H1 (cell line): ENCODE measurements around the gene KIAA0319L. TPM values are rescaled to one million over a fixed set of nuclear protein-coding genes. Genes with fewer than 3 reads are reported as not detected.

Experiments
- CTCF ChIA-PET: fragments of 300-600 bp; sonication (Branson Sonifier 250); formaldehyde crosslinking; loops from one replicate; lab custom pipeline; 2021; ENCODE audit not compliant: partially characterized antibody; lab: Charles Lee
- POLR2A ChIA-PET: fragments of 300-600 bp; sonication (Branson Sonifier 250); formaldehyde crosslinking; loops from one replicate; lab custom pipeline; 2021; ENCODE audit warnings: inconsistent platforms; ENCODE audit not compliant: partially characterized antibody; lab: Charles Lee
- DNase-seq, 2 experiments: peaks; one replicate each; pipeline versions ENCODE4 v3.0.0 to v3.0.0-alpha.2; 2010 to 2022; ENCODE audit warnings: low spot score in 2 of 2, low read depth in 1 of 2, mixed read lengths in 1 of 2
- FAIRE-seq: peaks from 2 replicates; lab custom pipeline; 2011; peaks lifted over from hg19 to GRCh38; lab: Jason Lieb, UNC
- H2AFZ ChIP-seq: 2 replicates; pipeline ENCODE4 v1.8.1; 2012; ENCODE audit warnings: low read length, inconsistent platforms
- H2AK5ac ChIP-seq: 2 replicates; pipeline ENCODE4 v1.6.1; 2013; ENCODE audit warnings: low read depth, low read length
- H2BK120ac ChIP-seq: replicated peaks from 2 replicates; pipeline ENCODE3; 2013; ENCODE audit warnings: low read depth, low read length, inconsistent platforms
- H2BK12ac ChIP-seq: 2 replicates; pipeline ENCODE4 v1.6.1; 2013; ENCODE audit warnings: low read depth, low read length
- H2BK15ac ChIP-seq: 2 replicates; pipeline ENCODE4 v1.6.1; 2013; ENCODE audit warnings: low read length
- H2BK20ac ChIP-seq: 2 replicates; pipeline ENCODE4 v1.6.1; 2013; ENCODE audit warnings: low read length
- H2BK5ac ChIP-seq: 2 replicates; pipeline ENCODE4 v1.6.1; 2013; ENCODE audit warnings: low read depth, low read length
- H3K14ac ChIP-seq: 2 replicates; pipeline ENCODE4 v1.6.1; 2013; ENCODE audit warnings: inconsistent platforms; ENCODE audit not compliant: insufficient read length
- H3K18ac ChIP-seq: 2 replicates; pipeline ENCODE4 v1.6.1; 2013; ENCODE audit warnings: low read length; ENCODE audit errors: extremely low read depth
- H3K23ac ChIP-seq: 2 replicates; pipeline ENCODE4 v1.6.1; 2013; ENCODE audit warnings: inconsistent platforms; ENCODE audit not compliant: insufficient read length
- H3K23me2 ChIP-seq: 2 replicates; pipeline ENCODE4 v1.6.1; 2013; ENCODE audit warnings: low read depth, low read length
- H3K27ac ChIP-seq: 2 replicates; pipeline ENCODE4 v1.6.1; 2011; ENCODE audit warnings: low read depth, low read length, inconsistent platforms
- H3K27me3 ChIP-seq, 4 experiments: replicated peaks in 1 of 4; 1 replicate in 1 of 4; 2 replicates in 3 of 4; pipeline versions ENCODE4 v1.6.1 to v1.8.1; 2011 to 2013; ENCODE audit warnings: low read length in 3 of 4, mild to moderate bottlenecking in 3 of 4, inconsistent platforms in 2 of 4, mixed read lengths in 2 of 4, moderate library complexity in 1 of 4; ENCODE audit not compliant: control insufficient read depth in 3 of 4, insufficient read depth in 3 of 4; ENCODE audit errors: extremely low read depth in 1 of 4
- H3K36me3 ChIP-seq, 4 experiments: 2 replicates each; pipeline versions ENCODE4 v1.6.1 to v1.8.1; 2011 to 2013; ENCODE audit warnings: mild to moderate bottlenecking in 4 of 4, low read length in 3 of 4, moderate library complexity in 2 of 4, control low read depth in 1 of 4, inconsistent platforms in 1 of 4; ENCODE audit not compliant: insufficient read depth in 4 of 4, control insufficient read depth in 2 of 4
- H3K4ac ChIP-seq: replicated peaks from 2 replicates; pipeline ENCODE3; 2013; ENCODE audit warnings: low read length, low read depth, mixed read lengths, inconsistent platforms; ENCODE audit not compliant: insufficient read length
- H3K4me1 ChIP-seq, 4 experiments: replicated peaks in 1 of 4; 1 replicate in 1 of 4; 2 replicates in 3 of 4; pipeline versions ENCODE4 v1.6.1 to v1.8.1; 2011 to 2013; ENCODE audit warnings: low read length in 3 of 4, inconsistent platforms in 2 of 4, mixed read lengths in 1 of 4; ENCODE audit not compliant: insufficient read depth in 4 of 4, control insufficient read depth in 3 of 4
- H3K4me2 ChIP-seq, 2 experiments: 2 replicates each; pipeline versions ENCODE4 v1.6.1 to v1.8.1; 2011 to 2013; ENCODE audit warnings: low read depth in 2 of 2, low read length in 2 of 2, control low read depth in 1 of 2, inconsistent platforms in 1 of 2, mild to moderate bottlenecking in 1 of 2; ENCODE audit not compliant: insufficient read depth in 1 of 2
- H3K4me3 ChIP-seq, 4 experiments: fragments of 200-600, 300-600 bp in 1 of 4; sonication (generic), shearing (Covaris generic), sonication (Bioruptor Twin) in 1 of 4; 2 replicates each; pipeline versions ENCODE4 v1.5.1 to v1.8.1; 2011 to 2016; ENCODE audit warnings: low read length in 4 of 4, low read depth in 3 of 4, control low read depth in 2 of 4, inconsistent platforms in 2 of 4, mild to moderate bottlenecking in 2 of 4, mixed read lengths in 1 of 4, moderate library complexity in 1 of 4; ENCODE audit not compliant: insufficient read depth in 2 of 4; ENCODE audit errors: extremely low read depth in 1 of 4
- H3K56ac ChIP-seq: replicated peaks from 2 replicates; pipeline ENCODE3; 2013; ENCODE audit warnings: low read depth, mild to moderate bottlenecking, mixed read lengths, low read length, inconsistent platforms; ENCODE audit not compliant: insufficient read length
- H3K79me1 ChIP-seq: 2 replicates; pipeline ENCODE4 v1.6.1; 2013; ENCODE audit warnings: low read depth, low read length, control low read depth
- H3K79me2 ChIP-seq, 2 experiments: 2 replicates each; pipeline versions ENCODE4 v1.6.1 to v1.8.1; 2012 to 2013; ENCODE audit warnings: low read length in 2 of 2, mild to moderate bottlenecking in 2 of 2, inconsistent platforms in 1 of 2; ENCODE audit not compliant: insufficient read depth in 2 of 2, control insufficient read depth in 1 of 2
- H3K9ac ChIP-seq, 4 experiments: replicated peaks in 1 of 4; 1 replicate in 1 of 4; 2 replicates in 3 of 4; pipeline versions ENCODE4 v1.6.1 to v1.8.1; 2011 to 2013; ENCODE audit warnings: low read depth in 3 of 4, low read length in 3 of 4, control low read depth in 2 of 4, mild to moderate bottlenecking in 2 of 4, moderate library complexity in 2 of 4, inconsistent platforms in 1 of 4; ENCODE audit errors: extremely low read depth in 1 of 4
- H3K9me3 ChIP-seq, 2 experiments: 2 replicates each; pipeline versions ENCODE4 v1.6.1 to v1.8.1; 2012 to 2013; ENCODE audit warnings: mild to moderate bottlenecking in 2 of 2, moderate library complexity in 2 of 2, control low read depth in 1 of 2, inconsistent platforms in 1 of 2, low read depth in 1 of 2, low read length in 1 of 2, mixed read lengths in 1 of 2; ENCODE audit not compliant: insufficient read depth in 2 of 2
- H4K20me1 ChIP-seq, 2 experiments: replicated peaks in 1 of 2; 2 replicates each; pipeline versions ENCODE3 to v1.8.1; 2011 to 2013; ENCODE audit warnings: inconsistent platforms in 2 of 2, low read length in 2 of 2, mild to moderate bottlenecking in 1 of 2; ENCODE audit not compliant: insufficient read depth in 2 of 2, control insufficient read depth in 1 of 2
- H4K5ac ChIP-seq: 2 replicates; pipeline ENCODE4 v1.6.1; 2013; ENCODE audit warnings: low read length, low read depth, mixed read lengths, inconsistent platforms; ENCODE audit not compliant: insufficient read length
- H4K8ac ChIP-seq: 2 replicates; pipeline ENCODE4 v1.8.0; 2013; ENCODE audit warnings: mild to moderate bottlenecking, moderate library complexity, low read length, inconsistent platforms; ENCODE audit not compliant: insufficient read depth; ENCODE audit errors: extremely low read depth
- H4K91ac ChIP-seq: replicated peaks from 2 replicates; pipeline ENCODE3; 2013; ENCODE audit warnings: low read length, mixed read lengths, inconsistent platforms; ENCODE audit not compliant: insufficient read length
- CEBPB ChIP-seq: IDR thresholded peaks from 2 replicates; pipeline ENCODE4 v1.6.1; 2012; ENCODE audit warnings: low read depth, low read length
- POLR2A ChIP-seq, 2 experiments: IDR thresholded peaks; 1 replicate in 1 of 2; 2 replicates in 1 of 2; pipeline ENCODE4 v1.6.1; 2011; ENCODE audit warnings: low read depth in 2 of 2, low read length in 2 of 2, mild to moderate bottlenecking in 2 of 2; ENCODE audit errors: control extremely low read depth in 1 of 2
- RBBP5 ChIP-seq: IDR thresholded peaks from 2 replicates; pipeline ENCODE4 v1.7.1; 2012; ENCODE audit warnings: low read depth, mild to moderate bottlenecking, inconsistent platforms, low read length, moderate library complexity, borderline replicate concordance
- YY1 ChIP-seq: IDR thresholded peaks from 2 replicates; pipeline ENCODE4 v1.6.1; 2011; ENCODE audit warnings: low read depth, mild to moderate bottlenecking, low read length
- WGBS, 2 experiments: shearing (Covaris generic) in 1 of 2; methylation state at CpG; one replicate each; pipeline versions ENCODE4 v1.1.6 to v1.1.7; 2013 to 2015; ENCODE audit warnings: low lambda C conversion rate in 2 of 2, mixed read lengths in 2 of 2, inconsistent platforms in 1 of 2, low coverage in 1 of 2, missing lambda C conversion rate in 1 of 2; ENCODE audit not compliant: insufficient replicate concordance in 2 of 2, insufficient coverage in 1 of 2, insufficient read length in 1 of 2; ENCODE audit errors: extremely low coverage in 1 of 2, missing lambda C conversion rate in 1 of 2; 5-methylcytosine and 5-hydroxymethylcytosine counted together
- polyA plus RNA-seq, 7 experiments: library from polyadenylated mRNA; depleted of rRNA in 3 of 7; stranded (reverse) in 5 of 7; unstranded in 2 of 7; fragments of >200 nt in 5 of 7; fragments of 200-250 nt in 2 of 7; gene quantifications; 1 replicate in 5 of 7; 2 replicates in 1 of 7; 4 replicates in 1 of 7; pipeline versions ENCODE4 v1.2.1 to v1.2.3, GENCODE V29; 2011 to 2013; ENCODE audit warnings: missing spikeins in 2 of 7, mixed read lengths in 2 of 7
- total RNA-seq: library from RNA; stranded (reverse); fragmentation: NEBNext Ultra II Directional; extraction: Animal tissue kit (Norgen Biotek cat#: 25700); gene quantifications from 2 replicates; pipeline ENCODE4 v1.2.1, GENCODE V29; 2021

KIAA0319L gene
- total and polyA plus RNA-seq, 2 of the 8 experiments (the other 6 are each of a cell fraction or from before 2014, with no cell fraction given), result 40.1 to 55.7 TPM

GRCh38 chr1:35394386-35394785 lies 162.8 kb downstream of the KIAA0319L start:
- H4K8ac ChIP-seq, result no peak overlapping the region
- H3K14ac ChIP-seq, result no peak overlapping the region
- H2AK5ac ChIP-seq, result no peak overlapping the region; the same call in 1 of the 2 replicates
- no peak overlapping the region for H2AFZ ChIP-seq
- H3K36me3 ChIP-seq, result peaks cover 0 to 70% (median 21%) of the 10 kb centered on the region in 4 experiments; a peak in 7 of 8 replicates
- H3K9me3 ChIP-seq, result no peaks in the 10 kb centered on the region
- WGBS, 2 experiments, result 92% methylated on average over 2 of the region's 2 CpGs; no CpG with 5 or more reads in 1 of the 2 experiments
- 0 out of 4 replicates have a peak overlapping the region, but pooled peaks of 1 of the 2 experiments have one; percentile 36 for H3K4me2 ChIP-seq
- no peaks in the 10 kb centered on the region for H3K79me1 ChIP-seq
- no peak overlapping the region for H3K9ac ChIP-seq
- H3K79me2 ChIP-seq, result no peaks in the 10 kb centered on the region
- peaks cover 6 to 33% (median 17%) of the 10 kb centered on the region in 4 experiments; a peak in 6 of 7 replicates for H3K4me1 ChIP-seq
- peak overlapping the region; percentile 30 for H3K4ac ChIP-seq
- H2BK15ac ChIP-seq, result no peak overlapping the region
- H3K23me2 ChIP-seq, result no peaks in the 10 kb centered on the region
- H2BK20ac ChIP-seq, result no peak overlapping the region; the same call in 1 of the 2 replicates
- CTCF ChIA-PET, result interaction anchor here (1.0 to 1.3 kb wide), 2 partner anchors 9 to 137 kb away, joined by 3 to 4 read pairs; no protein-coding TSS in a partner anchor
- peak overlapping the region; percentile 84 for H3K18ac ChIP-seq
- H3K23ac ChIP-seq, result no peak overlapping the region
- no peak for TF ChIP-seq CEBPB
- TF ChIP-seq RBBP5, result no peak
- TF ChIP-seq POLR2A (IDR thresholded peaks at IDR 0.05; ENCODE audit: control extremely low read depth in 1 of 2, low read depth in 2 of 2, low read length in 2 of 2), result no peak
- TF ChIP-seq YY1, result no peak
- TF ChIP-seq, all 59 proteins: peak for 0
- FAIRE-seq (no peak), DNase-seq (no peak)
- H3K27ac ChIP-seq, result peak overlapping the region; percentile 63; the same call in 1 of the 2 replicates
- no peak overlapping the region for H3K56ac ChIP-seq
- no peaks in the 10 kb centered on the region for H4K20me1 ChIP-seq
- H2BK12ac ChIP-seq, result peak overlapping the region; percentile 7; the same call in 1 of the 2 replicates
- peak overlapping the region; percentile 51 for H4K5ac ChIP-seq
- peak overlapping the region; percentile 50 for H4K91ac ChIP-seq
- H3K27me3 ChIP-seq, result no peaks in the 10 kb centered on the region
- POLR2A ChIA-PET, result interaction anchor here (0.5 to 1.0 kb wide), 3 partner anchors 16 to 408 kb away, joined by 3 read pairs; no protein-coding TSS in a partner anchor
- peak overlapping the region; percentile 72 for H2BK5ac ChIP-seq
- no peak overlapping the region for H2BK120ac ChIP-seq
- no peak overlapping the region for H3K4me3 ChIP-seq
